Right forelimb (tissue), 1 donor: ENCODE results near the gene C11orf24.
A peak's percentile ranks its signal among the peaks of the same experiment; 100 is the strongest.
"Not testable (repeated sequence)": the region's sequence is repeated elsewhere in the genome, so short reads cannot be mapped to it uniquely, and the experiment has no call there.

Source experiments
- DNase-seq: peaks from one replicate; pipeline ENCODE4 v3.0.0-alpha.2; 2018

The C11orf24 gene

GRCh38 chr11:68298659-68299516 is 27.1 kb upstream of the C11orf24 start:
- no peak for DNase-seq

- DNase-seq = peak; percentile 91
Observed at GRCh38 chr11:68297812-68298658, 26.3 kb upstream of the C11orf24 start.

- no peak for DNase-seq
Observed at GRCh38 chr11:68297494-68297811, 25.7 kb upstream of the C11orf24 start.

GRCh38 chr11:68297052-68297378 is 25.2 kb upstream of the C11orf24 start:
- no peak for DNase-seq

GRCh38 chr11:68296344-68297051 is 24.7 kb upstream of the C11orf24 start:
- DNase-seq = no peak

GRCh38 chr11:68295940-68296339 is 24.2 kb upstream of the C11orf24 start:
- DNase-seq = no peak

- DNase-seq = no peak
Observed at GRCh38 chr11:68295271-68295670, 23.5 kb upstream of the C11orf24 start.

GRCh38 chr11:68293708-68294107 is 21.9 kb upstream of the C11orf24 start:
- DNase-seq = no peak

GRCh38 chr11:68289456-68289855 is 17.7 kb upstream of the C11orf24 start:
- no peak for DNase-seq

GRCh38 chr11:68287419-68287818 is 15.6 kb upstream of the C11orf24 start:
- DNase-seq = no peak

- DNase-seq = not testable (repeated sequence)
Observed at GRCh38 chr11:68284588-68284987, 12.8 kb upstream of the C11orf24 start.

GRCh38 chr11:68282861-68283230 is 11.1 kb upstream of the C11orf24 start:
- DNase-seq = no peak

- no peak for DNase-seq
Observed at GRCh38 chr11:68282141-68282860, 10.5 kb upstream of the C11orf24 start.

- DNase-seq = no peak
Observed at GRCh38 chr11:68279676-68280075, 7.9 kb upstream of the C11orf24 start.

GRCh38 chr11:68276861-68277260 is 5.1 kb upstream of the C11orf24 start:
- DNase-seq = no peak

- no peak for DNase-seq
Observed at GRCh38 chr11:68275721-68276507, 4.1 kb upstream of the C11orf24 start.

- no peak for DNase-seq
Observed at GRCh38 chr11:68274306-68274705, 2.5 kb upstream of the C11orf24 start.

- no peak for DNase-seq
Observed at GRCh38 chr11:68273026-68273738, 1.4 kb upstream of the C11orf24 start.

GRCh38 chr11:68271023-68271780 is 571 bp downstream of the C11orf24 start:
- DNase-seq = peak; percentile 75

GRCh38 chr11:68270196-68271022 is 1.4 kb downstream of the C11orf24 start:
- no peak for DNase-seq
